ENCODE measurements around the gene RASEF. TPM values are rescaled to one million over a fixed set of nuclear protein-coding genes. Genes with fewer than 3 reads are reported as not detected.

The RASEF gene
- total RNA-seq, 1 experiment from 2014 or later, result 2.2 TPM

DNA sequence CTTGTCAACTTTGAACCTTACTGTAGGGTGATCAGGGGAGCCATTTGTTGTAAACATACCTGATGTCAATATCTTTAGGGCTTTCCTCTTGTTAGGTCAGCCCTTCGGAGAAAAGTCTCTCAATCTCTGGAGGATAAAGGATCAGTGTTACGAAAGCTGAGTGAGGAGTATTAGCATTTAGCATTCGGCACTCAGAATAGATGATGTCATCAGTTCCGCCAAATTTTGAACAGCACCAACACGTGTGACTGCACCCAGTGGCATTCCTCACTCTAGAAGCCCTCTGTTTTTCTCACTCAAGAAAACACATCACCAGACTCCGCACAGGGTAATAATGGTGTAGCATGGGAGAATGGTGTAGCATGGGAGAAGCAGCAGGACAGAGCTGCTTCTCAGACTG lies 87.8 kb downstream of the RASEF start:
- Histone ChIP-seq H3K4me2 (ENCODE audit: insufficient read depth, insufficient read length, low read length) (no peak overlapping the region), H3K18ac (ENCODE audit: insufficient read length, low read depth, low read length) (no peak overlapping the region), H3K4ac (ENCODE audit: low read depth, low read length) (no peak overlapping the region), H3K14ac (ENCODE audit: insufficient read depth, low read length) (no peak overlapping the region), H3K27me3 (ENCODE audit: insufficient read depth, low read length) (no peaks in the 10 kb centered on the region), H3K27ac (ENCODE audit: insufficient read length, low read depth, low read length) (no peak overlapping the region), H2BK20ac (ENCODE audit: low read depth, low read length, poor library complexity, severe bottlenecking) (no peak overlapping the region), H2AFZ (ENCODE audit: low read length) (no peak overlapping the region), H4K5ac (ENCODE audit: insufficient read length, low read depth, low read length) (no peak overlapping the region), H3K79me2 (ENCODE audit: insufficient read depth, low read length) (no peaks in the 10 kb centered on the region), H4K91ac (ENCODE audit: insufficient read length, low read depth, low read length) (no peak overlapping the region), H3K23me2 (ENCODE audit: insufficient read length, low read depth, low read length, poor library complexity, severe bottlenecking) (no peaks in the 10 kb centered on the region), H3K4me1 (ENCODE audit: insufficient read depth, low read length) (no peaks in the 10 kb centered on the region), H2BK15ac (ENCODE audit: low read depth, low read length) (no peak overlapping the region), H2BK5ac (ENCODE audit: insufficient read length, low read length) (no peak overlapping the region), H2AK5ac (ENCODE audit: insufficient read length, low read length) (no peak overlapping the region), H3K79me1 (ENCODE audit: insufficient read depth, low read depth, low read length, poor library complexity, severe bottlenecking) (no peaks in the 10 kb centered on the region), H2BK12ac (ENCODE audit: insufficient read length, low read depth, low read length) (no peak overlapping the region), H3K9me3 (ENCODE audit: control insufficient read depth, low read depth, low read length) (no peaks in the 10 kb centered on the region), H3T11ph (ENCODE audit: low read length) (no peak overlapping the region), H2BK120ac (ENCODE audit: low read depth, low read length, poor library complexity, severe bottlenecking) (no peak overlapping the region), H3K23ac (ENCODE audit: insufficient read length, low read depth, low read length) (no peak overlapping the region), H4K8ac (replicated peaks; ENCODE audit: insufficient read length, low read depth, low read length) (no peak overlapping the region), H3K56ac (ENCODE audit: insufficient read length, low read depth, low read length) (no peak overlapping the region), H3K9ac (ENCODE audit: extremely low read depth, insufficient read length, low read length) (no peak overlapping the region), H4K20me1 (ENCODE audit: control insufficient read depth, insufficient read depth, insufficient read length) (no peaks in the 10 kb centered on the region)
- H3K27me3 Mint-ChIP-seq (ENCODE audit: low read depth), result no peaks in the 10 kb centered on the region
- H3K27ac Mint-ChIP-seq, result no peak overlapping the region
- H3K4me1 Mint-ChIP-seq, result no peaks in the 10 kb centered on the region
- TF ChIP-seq CTCF (conservative IDR thresholded peaks at IDR 0.05), result no peak
- no peak for DNase-seq
- H3K36me3 Mint-ChIP-seq (ENCODE audit: insufficient read depth in 1 of 3, low read depth in 3 of 3), result peaks cover 4 to 5% (median 5%) of the 10 kb centered on the region in 3 experiments
- peaks cover 3 to 10% of the 10 kb centered on the region in 2 experiments; a peak in 4 of 5 replicates for H3K9me3 Mint-ChIP-seq
- H3K4me3 Mint-ChIP-seq, result no peak overlapping the region
- no CpG with 5 or more reads among the region's 6 CpGs for WGBS (ENCODE audit: extremely low coverage, insufficient read length, low lambda C conversion rate)

All from H9 (cell line).